ENCODE measurements around the gene ATP8B4.

- TF ChIP-seq, protein P1, sequence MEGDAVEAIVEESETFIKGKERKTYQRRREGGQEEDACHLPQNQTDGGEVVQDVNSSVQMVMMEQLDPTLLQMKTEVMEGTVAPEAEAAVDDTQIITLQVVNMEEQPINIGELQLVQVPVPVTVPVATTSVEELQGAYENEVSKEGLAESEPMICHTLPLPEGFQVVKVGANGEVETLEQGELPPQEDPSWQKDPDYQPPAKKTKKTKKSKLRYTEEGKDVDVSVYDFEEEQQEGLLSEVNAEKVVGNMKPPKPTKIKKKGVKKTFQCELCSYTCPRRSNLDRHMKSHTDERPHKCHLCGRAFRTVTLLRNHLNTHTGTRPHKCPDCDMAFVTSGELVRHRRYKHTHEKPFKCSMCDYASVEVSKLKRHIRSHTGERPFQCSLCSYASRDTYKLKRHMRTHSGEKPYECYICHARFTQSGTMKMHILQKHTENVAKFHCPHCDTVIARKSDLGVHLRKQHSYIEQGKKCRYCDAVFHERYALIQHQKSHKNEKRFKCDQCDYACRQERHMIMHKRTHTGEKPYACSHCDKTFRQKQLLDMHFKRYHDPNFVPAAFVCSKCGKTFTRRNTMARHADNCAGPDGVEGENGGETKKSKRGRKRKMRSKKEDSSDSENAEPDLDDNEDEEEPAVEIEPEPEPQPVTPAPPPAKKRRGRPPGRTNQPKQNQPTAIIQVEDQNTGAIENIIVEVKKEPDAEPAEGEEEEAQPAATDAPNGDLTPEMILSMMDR (IDR thresholded peaks at IDR 0.05 in 8 of 11, conservative IDR thresholded peaks at IDR 0.05 in 3 of 11), result no peak
- no peak for TF ChIP-seq POLR2A (IDR thresholded peaks at IDR 0.05)
- TF ChIP-seq POLR2AphosphoS5 (IDR thresholded peaks at IDR 0.05), result no peak
Observed at GRCh38 chr15:49860101-49860500, 258.9 kb downstream of the ATP8B4 start.

Measured in spleen (tissue), 7 donors.